Endothelial cell of umbilical vein (primary cell): ENCODE measurements around the gene PKN3. TPM values are rescaled to one million over a fixed set of nuclear protein-coding genes. Genes with fewer than 3 reads are reported as not detected.

Source experiments
- BruUV-seq: library from RNA; stranded (reverse); fragments of 400-500 nt; replicated peaks from 2 replicates; lab custom pipeline; 2021; lab: Mats Ljungman, UMichigan
- CTCF ChIA-PET: fragments of 300-600, 350-600 bp; sonication (Branson Sonifier 250); formaldehyde crosslinking; loops from one replicate; lab custom pipeline; 2021; ENCODE audit warnings: antibody characterized with exemption, inconsistent platforms; lab: Charles Lee
- POLR2A ChIA-PET: fragments of 300-600, 350-600 bp; sonication (Branson Sonifier 250); formaldehyde crosslinking; loops from one replicate; lab custom pipeline; 2021; ENCODE audit warnings: antibody characterized with exemption, inconsistent platforms; lab: Charles Lee
- DNase-seq: peaks from one replicate; pipeline ENCODE4 v3.0.0-alpha.2; 2011; ENCODE audit warnings: low read depth, low spot score
- FAIRE-seq: peaks from 2 replicates; lab custom pipeline; 2011; peaks lifted over from hg19 to GRCh38; lab: Jason Lieb, UNC
- H2AFZ ChIP-seq: 2 replicates; pipeline ENCODE4 v1.6.0; 2012; ENCODE audit warnings: low read depth, low read length, control low read depth, inconsistent platforms
- H3K27ac ChIP-seq: 2 replicates; pipeline ENCODE4 v1.5.1; 2011; ENCODE audit warnings: low read depth, mild to moderate bottlenecking, control low read depth, low read length, moderate library complexity; ENCODE audit not compliant: insufficient read depth
- H3K27me3 ChIP-seq, 2 experiments: 2 replicates each; pipeline versions ENCODE4 v1.6.0 to v1.6.1; 2011; ENCODE audit warnings: low read length in 2 of 2, mixed read lengths in 1 of 2; ENCODE audit not compliant: control insufficient read depth in 2 of 2, insufficient read depth in 2 of 2
- H3K36me3 ChIP-seq, 2 experiments: 2 replicates in 1 of 2; 3 replicates in 1 of 2; pipeline ENCODE4 v1.5.1; 2011; ENCODE audit warnings: low read length in 2 of 2, mild to moderate bottlenecking in 1 of 2, moderate library complexity in 1 of 2; ENCODE audit not compliant: control insufficient read depth in 2 of 2, insufficient read depth in 2 of 2; ENCODE audit errors: extremely low read depth in 1 of 2
- H3K4me1 ChIP-seq: 3 replicates; pipeline ENCODE4 v1.5.1; 2011; ENCODE audit warnings: mild to moderate bottlenecking, low read length; ENCODE audit not compliant: control insufficient read depth, insufficient read depth; ENCODE audit errors: extremely low read depth
- H3K4me2 ChIP-seq: 2 replicates; pipeline ENCODE4 v1.6.1; 2011; ENCODE audit warnings: low read length, control low read depth, mixed read lengths; ENCODE audit not compliant: insufficient read depth
- H3K4me3 ChIP-seq, 3 experiments: fragments of 200-600 bp in 1 of 3; sonication (generic), shearing (Covaris generic) in 1 of 3; replicated peaks in 1 of 3; 2 replicates each; pipeline ENCODE4 v1.5.1; 2011 to 2016; ENCODE audit warnings: control low read depth in 3 of 3, low read length in 3 of 3, mild to moderate bottlenecking in 2 of 3, inconsistent platforms in 1 of 3, low read depth in 1 of 3, moderate library complexity in 1 of 3; ENCODE audit not compliant: insufficient read depth in 1 of 3
- H3K79me2 ChIP-seq: 2 replicates; pipeline ENCODE4 v1.6.0; 2012; ENCODE audit warnings: low read length, inconsistent platforms; ENCODE audit not compliant: control insufficient read depth, insufficient read depth
- H3K9ac ChIP-seq: replicated peaks from 2 replicates; pipeline ENCODE3; 2011; ENCODE audit warnings: low read length, control low read depth; ENCODE audit not compliant: insufficient read depth; ENCODE audit errors: extremely low read depth
- H3K9me1 ChIP-seq: replicated peaks from 3 replicates; pipeline ENCODE4 v1.6.0; 2011; ENCODE audit warnings: mild to moderate bottlenecking, low read length; ENCODE audit not compliant: control insufficient read depth, insufficient read depth; ENCODE audit errors: extremely low read depth
- H3K9me3 ChIP-seq: replicated peaks from 2 replicates; pipeline ENCODE4 v1.5.1; 2012; ENCODE audit warnings: low read length, inconsistent platforms; ENCODE audit not compliant: control insufficient read depth, insufficient read depth
- H4K20me1 ChIP-seq: replicated peaks from 2 replicates; pipeline ENCODE3; 2011; ENCODE audit warnings: mild to moderate bottlenecking, low read length; ENCODE audit not compliant: control insufficient read depth, insufficient read depth; ENCODE audit errors: extremely low read depth
- CTCF ChIP-seq, 2 donors: IDR thresholded peaks; 1 replicate in 1 of 2; 2 replicates in 1 of 2; pipeline ENCODE4 v1.5.1; 2011; ENCODE audit warnings: low read length in 2 of 2, mild to moderate bottlenecking in 2 of 2, moderate library complexity in 2 of 2, control low read depth in 1 of 2, inconsistent platforms in 1 of 2, low read depth in 1 of 2; ENCODE audit not compliant: insufficient read depth in 1 of 2; ENCODE audit errors: extremely low read depth in 1 of 2
- EZH2 ChIP-seq: IDR thresholded peaks from 2 replicates; pipeline ENCODE4 v1.6.1; 2012; ENCODE audit warnings: borderline replicate concordance, low read depth, mild to moderate bottlenecking, moderate library complexity, low read length, inconsistent platforms; ENCODE audit not compliant: severe bottlenecking
- FOS ChIP-seq: IDR thresholded peaks from 2 replicates; pipeline ENCODE4 v1.6.1; 2011; ENCODE audit warnings: mild to moderate bottlenecking, low read length, moderate library complexity, borderline replicate concordance; ENCODE audit not compliant: insufficient read depth
- GATA2 ChIP-seq: IDR thresholded peaks from 2 replicates; pipeline ENCODE4 v1.7.0; 2011; ENCODE audit warnings: low read depth, mild to moderate bottlenecking, moderate library complexity, mixed read lengths, low read length; ENCODE audit not compliant: insufficient read length, insufficient read depth
- JUN ChIP-seq: IDR thresholded peaks from 2 replicates; pipeline ENCODE4 v1.6.1; 2011; ENCODE audit warnings: borderline replicate concordance, low read depth; ENCODE audit not compliant: insufficient read length, insufficient read depth
- MAX ChIP-seq: IDR thresholded peaks from 2 replicates; pipeline ENCODE4 v1.6.1; 2011; ENCODE audit not compliant: insufficient read depth, insufficient read length
- MYC ChIP-seq: IDR thresholded peaks from one replicate; pipeline ENCODE4 v1.6.1; 2011; ENCODE audit warnings: mild to moderate bottlenecking, low read depth, low read length
- POLR2A ChIP-seq: IDR thresholded peaks from 2 replicates; pipeline ENCODE4 v1.6.1; 2012; ENCODE audit warnings: low read depth, mild to moderate bottlenecking, control low read depth, low read length
- POLR2AphosphoS5 ChIP-seq: IDR thresholded peaks from 2 replicates; pipeline ENCODE4 v1.6.1; 2012; ENCODE audit warnings: low read depth, mild to moderate bottlenecking, control low read depth, low read length, moderate library complexity; ENCODE audit not compliant: insufficient read depth
- dilution Hi-C: fragments of 300-500 bp; cut with MboI; formaldehyde crosslinking; loops from one replicate; pipeline ENCODE4 v1.15.0; 2019; ENCODE audit warnings: low sequenced_read_pairs; ENCODE audit not compliant: extremely low pct_ligation_motif_present
- intact Hi-C: fragments of 100-400 bp; cut with micrococcal nuclease; formaldehyde crosslinking; loops from one replicate; pipeline ENCODE4 v1.10.0; 2022
- polyA plus RNA-seq, 4 experiments: library from polyadenylated mRNA; depleted of rRNA in 3 of 4; stranded (reverse) in 3 of 4; unstranded in 1 of 4; fragments of >200 nt; gene quantifications; 2 replicates each; pipeline versions ENCODE4 v1.2.1 to v1.2.3, GENCODE V29; 2011 to 2012; ENCODE audit warnings: missing spikeins in 1 of 4
- total RNA-seq: library from RNA; stranded (reverse); gene quantifications from 2 replicates; pipeline ENCODE4 v1.2.3, GENCODE V29; 2021

Gene PKN3
- total and polyA plus RNA-seq, 2 donors (not counting 3 experiments of a cell fraction or from before 2014, with no cell fraction given) = 29.5 to 40.4 TPM

DNA sequence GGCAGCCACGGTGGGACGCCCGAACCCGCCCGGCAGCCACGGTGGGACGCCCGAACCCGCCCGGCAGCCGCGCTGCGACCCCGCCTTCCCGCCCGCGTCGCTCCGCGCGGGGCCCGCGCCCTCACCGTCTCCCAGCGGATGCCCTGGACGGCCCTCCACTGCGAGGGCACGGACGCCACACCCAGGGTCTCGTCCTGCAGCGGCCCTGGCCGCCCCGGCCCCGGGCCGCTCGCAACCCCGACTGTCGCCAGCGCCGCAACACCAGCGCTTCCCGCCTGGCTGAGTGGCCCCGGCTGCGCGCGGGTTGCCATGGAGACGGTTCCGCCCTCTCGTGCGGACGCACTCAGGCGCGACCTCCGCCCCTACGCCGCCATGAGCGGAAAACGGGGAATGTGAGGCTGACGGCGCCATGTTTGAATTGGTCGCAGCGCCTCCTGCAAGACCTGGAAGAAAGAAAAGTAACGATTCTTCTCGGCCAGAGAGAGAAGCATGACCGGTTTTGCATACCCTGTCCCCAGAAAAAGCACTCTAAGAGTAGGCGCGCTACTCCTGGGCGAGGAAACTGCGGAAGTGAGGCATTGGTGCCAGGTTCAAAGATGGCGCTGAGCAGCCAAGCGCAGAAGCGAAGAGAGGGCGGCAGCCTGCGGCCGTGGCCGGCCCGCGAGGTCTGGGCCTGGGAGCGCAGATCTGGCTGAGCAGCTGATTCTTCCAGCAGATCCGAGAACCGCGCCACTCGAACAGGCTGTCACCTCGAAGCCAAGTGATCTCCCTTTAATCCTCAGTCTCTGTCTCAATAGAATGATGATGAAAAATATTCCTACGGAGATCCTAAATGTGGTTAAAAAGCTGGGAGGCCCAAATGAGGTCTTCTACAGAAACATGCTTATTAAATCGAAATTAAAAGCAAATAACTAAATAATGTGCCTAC, 45.6 kb upstream of the PKN3 start, which contains the start of gene DYNC2I2:
DYNC2I2 (minus strand) TSS at position 432 of the 928 bp plus-strand sequence; CDS start at position 311, 121 bp downstream.
- BruUV-seq = no TSS peak
- peak within 1 kb of the TSS; percentile 86 for H3K27ac ChIP-seq
- peak within 1 kb of the TSS; percentile 33 for H3K4me2 ChIP-seq
- H3K9me1 ChIP-seq = no peaks in the 10 kb centered on the region
- DNase-seq (peak; percentile 95), FAIRE-seq (peak; percentile 89)
- CTCF ChIA-PET = interaction anchor here (0.6 to 1.1 kb wide), 3 partner anchors 8 to 27 kb away, joined by 3 read pairs; no protein-coding TSS in a partner anchor
- H3K36me3 ChIP-seq = no peaks in the 10 kb centered on the region
- peak within 1 kb of the TSS; percentile 81 for H3K9ac ChIP-seq
- no peaks in the 10 kb centered on the region for H3K9me3 ChIP-seq
- TF ChIP-seq EZH2 (no peak), JUN (no peak), POLR2A (peak; percentile 77), FOS (no peak), MAX (peak; percentile 28), MYC (peak; percentile 62), CTCF (IDR thresholded peaks at IDR 0.05; ENCODE audit: extremely low read depth in 1 of 2, insufficient read depth in 1 of 2, low read depth in 1 of 2, low read length in 2 of 2) (no peak), GATA2 (no peak), POLR2AphosphoS5 (peak; percentile 70)
- peak within 1 kb of the TSS; percentile 61 for H2AFZ ChIP-seq
- peaks cover 5% of the 10 kb centered on the region for H3K79me2 ChIP-seq
- peak within 1 kb of the TSS; percentile 57 to 87 (median 65) for H3K4me3 ChIP-seq
- no peaks in the 10 kb centered on the region for H4K20me1 ChIP-seq
- POLR2A ChIA-PET = no interaction called here
- intact Hi-C loops = loop anchor here (2.0 kb wide), 1 partner anchor 32 kb away; the partner anchor contains the start of gene SET
- no peaks in the 10 kb centered on the region for H3K27me3 ChIP-seq
- dilution Hi-C loops = no loop called here
- peaks cover 2% of the 10 kb centered on the region for H3K4me1 ChIP-seq
